ENCODE data around the gene MPEG1. TPM values are rescaled to one million over a fixed set of nuclear protein-coding genes. Genes with fewer than 3 reads are reported as not detected.

Gene MPEG1
- total RNA-seq, 1 experiment from 2014 or later: not detected

DNA sequence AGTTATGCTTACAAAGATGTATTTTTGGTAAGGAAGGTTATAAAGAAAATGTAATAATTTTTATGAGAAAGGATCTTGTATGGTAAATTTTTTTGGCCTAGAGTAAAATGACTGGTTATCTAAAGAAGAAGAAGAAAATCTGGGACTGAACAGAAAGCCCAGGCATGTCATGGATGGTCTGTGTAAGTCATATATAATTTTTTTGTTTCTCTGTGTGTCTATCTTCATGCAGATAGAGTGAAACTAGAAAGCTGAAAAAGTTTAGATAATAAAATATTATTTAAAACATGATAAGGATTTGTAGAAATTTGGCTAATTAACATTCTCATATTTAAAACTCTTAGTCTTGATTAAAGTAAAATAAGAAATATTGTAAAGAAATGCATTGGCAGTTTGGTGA is 27.6 kb upstream of the MPEG1 start:
- H3K9me3 ChIP-seq (ENCODE audit: control insufficient read depth, low read depth, low read length): peaks cover 12% of the 10 kb centered on the region
- no peak overlapping the region for H2BK15ac ChIP-seq (ENCODE audit: low read depth, low read length)
- H4K8ac ChIP-seq (replicated peaks; ENCODE audit: insufficient read length, low read depth, low read length): no peak overlapping the region
- TF ChIP-seq, protein P1, sequence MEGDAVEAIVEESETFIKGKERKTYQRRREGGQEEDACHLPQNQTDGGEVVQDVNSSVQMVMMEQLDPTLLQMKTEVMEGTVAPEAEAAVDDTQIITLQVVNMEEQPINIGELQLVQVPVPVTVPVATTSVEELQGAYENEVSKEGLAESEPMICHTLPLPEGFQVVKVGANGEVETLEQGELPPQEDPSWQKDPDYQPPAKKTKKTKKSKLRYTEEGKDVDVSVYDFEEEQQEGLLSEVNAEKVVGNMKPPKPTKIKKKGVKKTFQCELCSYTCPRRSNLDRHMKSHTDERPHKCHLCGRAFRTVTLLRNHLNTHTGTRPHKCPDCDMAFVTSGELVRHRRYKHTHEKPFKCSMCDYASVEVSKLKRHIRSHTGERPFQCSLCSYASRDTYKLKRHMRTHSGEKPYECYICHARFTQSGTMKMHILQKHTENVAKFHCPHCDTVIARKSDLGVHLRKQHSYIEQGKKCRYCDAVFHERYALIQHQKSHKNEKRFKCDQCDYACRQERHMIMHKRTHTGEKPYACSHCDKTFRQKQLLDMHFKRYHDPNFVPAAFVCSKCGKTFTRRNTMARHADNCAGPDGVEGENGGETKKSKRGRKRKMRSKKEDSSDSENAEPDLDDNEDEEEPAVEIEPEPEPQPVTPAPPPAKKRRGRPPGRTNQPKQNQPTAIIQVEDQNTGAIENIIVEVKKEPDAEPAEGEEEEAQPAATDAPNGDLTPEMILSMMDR (conservative IDR thresholded peaks at IDR 0.05): no peak
- no peak overlapping the region for H2BK12ac ChIP-seq (ENCODE audit: insufficient read length, low read depth, low read length)
- no peak overlapping the region for H3K27ac Mint-ChIP-seq
- H2BK5ac ChIP-seq (ENCODE audit: insufficient read length, low read length): no peak overlapping the region
- no peak overlapping the region for H3K18ac ChIP-seq (ENCODE audit: insufficient read length, low read depth, low read length)
- H2BK120ac ChIP-seq (ENCODE audit: low read depth, low read length, poor library complexity, severe bottlenecking): no peak overlapping the region
- H3K79me2 ChIP-seq (ENCODE audit: insufficient read depth, low read length): no peaks in the 10 kb centered on the region
- H3K4ac ChIP-seq (ENCODE audit: low read depth, low read length): no peak overlapping the region
- no peak overlapping the region for H4K5ac ChIP-seq (ENCODE audit: insufficient read length, low read depth, low read length)
- H3K79me1 ChIP-seq (ENCODE audit: insufficient read depth, low read depth, low read length, poor library complexity, severe bottlenecking): no peaks in the 10 kb centered on the region
- no peaks in the 10 kb centered on the region for H3K4me1 ChIP-seq (ENCODE audit: insufficient read depth, low read length)
- H3K4me1 Mint-ChIP-seq: no peaks in the 10 kb centered on the region
- H3K23me2 ChIP-seq (ENCODE audit: insufficient read length, low read depth, low read length, poor library complexity, severe bottlenecking): no peaks in the 10 kb centered on the region
- peaks cover 71 to 76% of the 10 kb centered on the region in 2 experiments for H3K9me3 Mint-ChIP-seq
- H3K27me3 ChIP-seq (ENCODE audit: insufficient read depth, low read length): no peaks in the 10 kb centered on the region
- no peak overlapping the region for H3K4me3 Mint-ChIP-seq
- H4K91ac ChIP-seq (ENCODE audit: insufficient read length, low read depth, low read length): no peak overlapping the region
- H3K14ac ChIP-seq (ENCODE audit: insufficient read depth, low read length): no peak overlapping the region
- no peak overlapping the region for H2AK5ac ChIP-seq (ENCODE audit: insufficient read length, low read length)
- H3K4me2 ChIP-seq (ENCODE audit: insufficient read depth, insufficient read length, low read length): no peak overlapping the region
- H4K20me1 ChIP-seq (ENCODE audit: control insufficient read depth, insufficient read depth, insufficient read length): no peaks in the 10 kb centered on the region
- no peak overlapping the region for H3T11ph ChIP-seq (ENCODE audit: low read length)
- peaks cover 4 to 14% (median 11%) of the 10 kb centered on the region in 3 experiments; a peak in 6 of 7 replicates for H3K36me3 Mint-ChIP-seq (ENCODE audit: insufficient read depth in 1 of 3, low read depth in 3 of 3)
- H2AFZ ChIP-seq (ENCODE audit: low read length): no peak overlapping the region
- no peak overlapping the region for H3K23ac ChIP-seq (ENCODE audit: insufficient read length, low read depth, low read length)
- no peak overlapping the region for H3K56ac ChIP-seq (ENCODE audit: insufficient read length, low read depth, low read length)
- H2BK20ac ChIP-seq (ENCODE audit: low read depth, low read length, poor library complexity, severe bottlenecking): no peak overlapping the region
- no peak overlapping the region for H3K9ac ChIP-seq (ENCODE audit: extremely low read depth, insufficient read length, low read length)
- no peaks in the 10 kb centered on the region; the same call in none of the 2 replicates for H3K27me3 Mint-ChIP-seq (ENCODE audit: low read depth)
- no peak overlapping the region for H3K27ac ChIP-seq (ENCODE audit: insufficient read length, low read depth, low read length)
- no peak for DNase-seq
